Fibroblast of lung (primary cell): ENCODE results near the gene CEP192.

Experiments
- CTCF ChIP-seq, 2 donors: IDR thresholded peaks in 1 of 2; conservative IDR thresholded peaks in 1 of 2; 1 replicate in 1 of 2; 2 replicates in 1 of 2; pipeline ENCODE4 v1.5.1; 2011 to 2012; ENCODE audit warnings: low read length in 2 of 2, control low read depth in 1 of 2, inconsistent platforms in 1 of 2, low read depth in 1 of 2, mild to moderate bottlenecking in 1 of 2
- EZH2 ChIP-seq: IDR thresholded peaks from 2 replicates; pipeline ENCODE4 v1.5.1; 2012; ENCODE audit warnings: low read length, control low read depth, mild to moderate bottlenecking; ENCODE audit errors: missing control alignments

GRCh38 chr18:13101659-13102197, 110.6 kb downstream of the CEP192 start:
- no peak for TF ChIP-seq CTCF (conservative IDR thresholded peaks at IDR 0.05 in 1 of 2, IDR thresholded peaks at IDR 0.05 in 1 of 2; ENCODE audit: low read depth in 1 of 2, low read length in 2 of 2)
- no peak for TF ChIP-seq EZH2
